ENCODE results near the gene RNF225. TPM values are rescaled to one million over a fixed set of nuclear protein-coding genes. Genes with fewer than 3 reads are reported as not detected.
"Not testable (repeated sequence)": the region's sequence is repeated elsewhere in the genome, so short reads cannot be mapped to it uniquely, and the experiment has no call there.

Gene RNF225
- polyA plus RNA-seq, 4 donors = not detected

DNA sequence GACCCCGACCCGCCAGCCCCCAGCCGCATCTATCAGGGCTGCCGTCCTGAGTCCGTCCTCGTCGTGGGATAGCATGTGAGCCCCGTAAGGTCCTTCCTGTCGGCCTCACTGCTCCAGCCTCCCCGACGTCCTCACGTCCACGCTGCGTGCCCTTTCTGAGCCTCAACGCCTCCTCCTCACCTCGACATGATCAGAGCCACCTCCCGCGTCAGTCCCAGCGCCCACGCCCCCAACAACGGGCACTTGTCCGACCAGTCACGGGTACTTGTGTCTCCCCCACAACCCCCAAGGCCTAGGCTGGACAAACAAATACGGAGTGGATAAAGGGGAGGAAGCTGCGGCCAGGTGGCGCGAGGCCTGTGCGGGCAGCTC, 33.6 kb upstream of the RNF225 start:
- DNase-seq (ENCODE audit: low read depth in 4 of 4, low spot score in 3 of 4) = peak in 1 of 4 donors; percentile 38

DNA sequence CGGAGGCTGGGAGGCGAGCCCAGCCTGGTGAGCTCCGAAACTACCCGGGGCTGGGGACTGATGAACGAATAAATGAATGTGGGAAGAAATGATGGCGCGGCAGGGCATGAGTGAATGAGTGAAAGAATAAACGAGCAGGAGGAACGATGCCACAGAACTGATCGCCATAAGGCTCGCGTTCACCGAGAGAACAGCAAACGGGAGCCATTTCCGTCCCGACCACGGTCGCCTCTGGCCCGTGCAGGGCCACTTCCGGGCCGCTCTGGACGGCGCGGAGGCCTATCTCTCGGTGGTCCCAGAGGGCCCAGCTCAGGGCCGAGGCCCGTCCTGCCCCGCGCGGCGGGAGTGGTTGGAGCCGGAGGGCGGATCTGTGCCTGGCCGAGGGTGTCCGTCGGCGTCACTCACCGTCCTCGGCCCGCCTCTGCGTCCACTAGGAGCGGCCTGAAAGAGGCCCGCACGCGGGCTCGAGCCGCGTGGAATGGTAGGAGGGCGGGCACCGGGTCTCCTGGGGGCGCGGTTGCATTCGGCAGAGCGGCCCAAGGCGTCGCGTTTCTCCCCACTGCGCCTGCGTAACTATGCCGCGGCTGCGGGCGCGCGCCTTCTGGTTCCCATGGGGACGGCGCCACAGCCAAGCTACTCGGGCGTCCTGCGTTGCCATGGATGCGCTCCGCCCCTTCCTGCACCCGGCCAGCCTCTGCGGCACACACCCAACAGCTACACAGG, 33.0 kb upstream of the RNF225 start, which contains the start of gene ZNF497:
ZNF497 (minus strand) TSS at position 480 of the 723 bp plus-strand sequence. CDS start 5,116 bp downstream, outside the sequence.
- DNase-seq (ENCODE audit: low read depth in 4 of 4, low spot score in 3 of 4) = peak; percentile 89 to 93 (median 90)

DNA sequence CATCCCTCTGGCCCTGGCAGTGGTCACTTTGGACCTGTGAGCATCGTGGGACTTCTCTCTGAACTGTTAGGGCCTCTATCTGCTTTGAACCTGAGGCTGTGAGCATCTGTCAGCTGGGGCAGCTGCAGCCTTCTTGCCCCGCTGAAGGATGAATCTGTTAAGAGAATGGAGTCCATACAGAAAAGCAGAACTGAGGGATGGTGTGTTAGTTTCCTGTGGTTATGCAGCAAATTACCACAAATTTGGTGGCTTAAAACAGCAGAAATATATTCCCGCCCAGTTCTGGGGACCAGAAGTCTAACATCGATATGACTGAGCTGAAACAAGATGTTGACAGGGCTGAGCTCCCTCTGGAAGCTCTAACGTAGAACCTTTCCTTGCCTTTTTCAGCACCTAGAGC, 31.3 kb upstream of the RNF225 start:
- no peak for DNase-seq (ENCODE audit: low read depth in 4 of 4, low spot score in 3 of 4)

DNA sequence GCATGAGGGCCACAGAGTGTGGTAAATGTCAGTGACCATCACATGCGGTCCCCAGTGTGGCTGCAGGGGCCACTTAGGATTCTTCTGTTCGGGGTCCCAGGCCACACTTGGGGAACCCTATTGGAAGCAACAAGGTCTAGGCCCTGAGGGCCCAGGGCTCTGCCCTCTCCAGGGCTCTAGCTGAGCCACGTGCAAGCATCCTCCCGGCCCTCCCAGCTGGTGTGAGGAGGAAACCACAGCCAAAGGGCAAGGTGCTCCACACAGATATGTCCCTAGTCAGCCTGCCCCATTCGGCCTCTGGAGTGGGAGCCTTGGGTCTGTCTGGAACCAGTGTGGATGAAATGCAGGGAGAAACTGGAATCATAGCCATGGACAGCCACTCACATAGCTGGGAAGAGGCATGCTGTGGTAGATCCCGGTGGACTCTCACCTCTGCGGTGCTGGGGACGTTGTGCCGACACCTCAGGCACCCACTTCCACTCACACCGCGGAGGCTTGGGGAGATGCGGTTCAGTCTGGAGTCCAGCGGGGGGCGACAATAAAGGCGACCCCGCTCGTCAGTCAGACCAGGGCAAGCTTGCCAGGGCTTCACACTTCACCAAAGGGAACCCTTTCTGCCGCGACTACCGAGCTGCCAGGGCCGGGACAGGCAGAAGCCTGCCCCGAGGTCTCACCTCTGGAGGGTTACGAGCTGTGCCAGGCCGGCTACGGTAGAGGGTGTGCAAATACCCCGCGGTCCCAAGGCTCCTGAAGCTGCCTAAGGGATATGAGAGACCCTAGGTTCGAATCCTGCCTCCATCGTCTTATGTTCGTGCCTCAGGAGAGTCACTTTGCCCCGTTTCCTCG, 28.6 kb upstream of the RNF225 start:
- no peak for DNase-seq (ENCODE audit: low read depth in 4 of 4, low spot score in 3 of 4)

DNA sequence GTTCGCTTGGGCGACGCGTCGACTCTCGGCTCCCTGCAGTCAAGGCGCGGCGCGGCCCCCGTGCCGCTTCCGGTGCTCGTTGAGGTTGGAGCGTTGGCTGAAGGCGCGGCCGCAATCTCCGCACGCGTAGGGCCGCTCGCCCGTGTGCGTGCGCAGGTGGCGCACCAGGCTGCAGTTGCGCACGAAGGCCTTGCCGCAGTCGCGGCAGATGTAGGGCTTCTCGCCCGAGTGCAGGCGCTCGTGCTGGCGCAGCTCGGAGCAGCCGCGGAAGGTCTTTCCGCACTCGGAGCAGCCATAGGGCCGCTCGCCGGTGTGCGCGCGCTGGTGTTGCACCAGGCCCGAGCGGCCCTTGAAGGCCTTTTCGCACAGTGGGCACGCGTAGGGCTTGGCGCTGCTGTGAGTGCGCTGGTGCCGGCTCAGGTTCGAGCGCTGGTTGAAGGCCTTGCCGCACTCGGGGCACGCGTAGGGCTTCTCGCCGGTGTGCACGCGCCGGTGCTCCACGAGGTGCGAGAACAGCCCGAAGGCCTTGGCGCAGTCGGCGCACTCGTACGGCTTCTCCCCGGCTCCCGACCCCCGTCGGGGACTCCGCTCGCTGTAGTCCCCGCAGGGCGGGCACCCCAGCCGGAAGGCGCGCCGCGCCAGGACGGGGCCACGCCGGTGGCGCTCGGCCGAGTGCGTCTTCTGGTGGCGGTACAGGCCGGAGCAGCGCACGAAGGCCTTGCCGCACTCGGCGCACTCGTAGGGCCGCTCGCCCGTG, 27.6 kb upstream of the RNF225 start:
- no peak for DNase-seq (ENCODE audit: low read depth in 4 of 4, low spot score in 3 of 4)

DNA sequence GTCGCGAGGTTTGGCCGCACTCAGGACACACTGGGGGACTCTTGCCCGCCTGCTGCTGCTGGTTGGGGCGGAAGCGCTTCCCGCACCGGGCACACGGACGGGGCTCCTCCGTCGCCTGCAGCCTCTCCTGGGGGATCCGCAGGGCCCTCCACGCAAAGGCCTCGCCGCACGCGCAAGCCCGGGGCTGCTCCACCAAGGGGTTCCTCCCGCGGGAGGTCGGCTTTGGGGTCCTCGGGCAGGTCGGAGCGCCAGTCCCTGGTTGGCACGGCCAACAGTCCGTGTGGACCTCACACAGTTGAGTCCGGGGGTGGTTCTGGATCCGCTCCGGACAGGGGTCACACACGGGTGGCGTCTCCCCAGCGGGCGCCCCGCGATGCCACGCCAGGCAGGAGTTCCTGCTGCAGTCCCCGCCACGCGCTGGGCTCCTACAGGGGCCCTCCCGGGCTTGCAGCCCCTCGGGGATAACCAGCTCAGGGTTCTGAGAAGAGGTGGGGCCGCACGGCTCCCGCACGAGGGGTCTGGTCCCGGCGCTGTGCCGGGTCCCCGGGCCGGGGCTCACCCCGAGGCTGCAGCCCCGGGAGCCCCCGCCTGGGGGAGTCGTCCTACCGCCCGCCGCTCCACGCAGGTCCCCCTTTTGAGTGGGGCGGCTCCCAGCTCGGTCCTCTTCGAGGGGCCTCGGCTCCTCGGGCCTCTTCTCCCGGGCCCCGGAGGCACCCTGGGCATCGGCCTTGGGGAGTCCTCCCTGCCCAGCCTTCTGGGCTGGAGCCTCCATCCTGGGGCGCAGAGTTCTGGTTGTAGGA, 26.7 kb upstream of the RNF225 start:
- no peak for DNase-seq (ENCODE audit: low read depth in 4 of 4, low spot score in 3 of 4)

DNA sequence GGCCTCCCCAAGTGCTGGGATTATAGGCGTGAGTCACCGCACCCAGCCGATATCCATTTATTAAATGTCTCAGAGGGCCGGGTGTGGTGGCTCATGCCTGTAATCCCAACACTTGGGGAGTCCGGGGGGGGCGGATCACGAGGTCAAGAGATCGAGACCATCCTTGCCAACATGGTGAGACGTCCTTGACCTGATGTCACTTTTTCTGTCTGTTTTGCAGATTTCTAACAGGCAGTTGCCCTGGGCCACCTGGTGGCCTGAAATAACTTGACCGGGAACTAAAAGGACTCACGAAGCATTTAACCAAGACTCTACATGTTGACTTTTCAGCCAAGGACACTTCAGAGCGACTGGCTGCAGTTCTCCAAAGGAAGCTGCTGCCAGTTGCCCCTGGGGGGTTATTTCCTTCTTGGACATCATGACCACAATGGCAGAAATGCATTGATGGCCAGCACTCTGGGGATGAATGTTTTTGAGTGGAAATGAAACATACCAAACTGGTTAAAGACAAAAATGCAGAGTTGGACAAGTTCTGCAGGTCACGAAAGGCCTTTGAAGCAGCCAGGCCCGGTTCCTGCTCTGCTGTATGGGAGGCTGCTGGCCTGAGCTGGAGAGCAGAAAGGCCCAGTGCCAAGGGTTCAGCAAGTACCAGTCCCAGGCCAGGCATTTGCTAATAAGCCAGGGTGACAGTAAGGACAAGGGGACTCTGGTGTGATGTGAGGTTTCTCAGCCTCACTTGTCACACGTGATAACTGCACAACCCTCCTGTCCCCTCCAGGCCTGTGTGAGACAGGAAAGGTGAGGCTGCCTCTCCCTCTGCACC, 22.9 kb upstream of the RNF225 start:
- DNase-seq (ENCODE audit: low read depth in 4 of 4, low spot score in 3 of 4) = no peak

DNA sequence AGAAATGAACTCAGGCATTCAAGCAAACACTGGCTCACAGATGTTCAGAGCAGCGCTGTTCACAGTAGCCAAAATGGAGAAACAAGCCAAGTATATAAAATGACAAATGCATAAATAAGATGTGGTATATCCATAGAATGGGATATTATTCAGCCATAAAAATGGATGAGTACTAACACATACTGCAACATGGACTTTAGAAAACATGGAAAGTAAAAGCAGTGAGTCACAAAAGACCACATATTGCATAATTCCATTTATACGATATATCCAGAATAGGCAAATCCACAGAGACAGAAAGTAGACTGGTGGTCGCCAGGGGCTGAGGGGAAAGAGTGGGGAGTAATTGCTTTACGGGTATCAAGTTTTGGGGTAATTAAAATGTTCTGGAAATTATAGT, 21.3 kb upstream of the RNF225 start:
- no peak for DNase-seq (ENCODE audit: low read depth in 4 of 4, low spot score in 3 of 4)

DNA sequence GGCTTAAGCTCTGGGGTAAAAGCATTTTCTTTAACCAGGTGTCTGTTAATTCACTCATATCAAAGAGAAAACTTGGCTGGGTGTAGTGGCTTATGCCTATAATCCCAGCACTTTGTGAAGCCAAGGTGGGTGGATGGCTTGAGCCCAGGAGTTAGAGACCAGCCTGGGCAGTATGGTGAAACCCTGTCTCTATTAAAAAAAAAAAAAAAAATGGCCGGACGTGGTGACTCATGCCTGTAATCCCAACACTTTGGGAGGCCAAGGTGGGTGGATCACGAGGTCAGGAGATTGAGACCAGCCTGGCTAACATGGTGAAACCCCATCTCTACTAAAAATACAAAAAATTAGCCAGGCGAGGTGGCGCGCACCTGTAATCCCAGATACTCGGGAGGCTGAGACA, 18.7 kb upstream of the RNF225 start:
- DNase-seq (ENCODE audit: low read depth in 4 of 4, low spot score in 3 of 4) = not testable (repeated sequence)

DNA sequence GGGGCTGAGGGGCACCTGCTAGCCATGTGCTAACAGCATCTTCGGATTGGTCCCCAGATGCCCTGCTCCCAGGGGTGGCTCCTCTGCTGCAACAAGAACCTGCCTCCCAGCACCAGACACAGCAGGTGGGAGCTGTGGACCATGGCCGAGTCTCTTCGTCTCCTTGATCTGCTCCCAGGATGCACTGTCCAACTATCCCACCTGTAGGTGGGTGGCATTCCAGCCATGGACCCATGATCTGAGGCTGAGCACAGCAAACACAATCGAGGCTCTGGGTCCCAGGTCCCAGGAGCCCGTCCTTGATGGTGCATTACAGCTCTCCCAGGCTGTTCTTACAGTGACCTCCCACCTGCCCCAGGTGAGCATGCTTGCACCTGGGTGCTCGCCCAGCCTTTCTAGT, 16.2 kb upstream of the RNF225 start:
- no peak for DNase-seq (ENCODE audit: low read depth in 4 of 4, low spot score in 3 of 4)

DNA sequence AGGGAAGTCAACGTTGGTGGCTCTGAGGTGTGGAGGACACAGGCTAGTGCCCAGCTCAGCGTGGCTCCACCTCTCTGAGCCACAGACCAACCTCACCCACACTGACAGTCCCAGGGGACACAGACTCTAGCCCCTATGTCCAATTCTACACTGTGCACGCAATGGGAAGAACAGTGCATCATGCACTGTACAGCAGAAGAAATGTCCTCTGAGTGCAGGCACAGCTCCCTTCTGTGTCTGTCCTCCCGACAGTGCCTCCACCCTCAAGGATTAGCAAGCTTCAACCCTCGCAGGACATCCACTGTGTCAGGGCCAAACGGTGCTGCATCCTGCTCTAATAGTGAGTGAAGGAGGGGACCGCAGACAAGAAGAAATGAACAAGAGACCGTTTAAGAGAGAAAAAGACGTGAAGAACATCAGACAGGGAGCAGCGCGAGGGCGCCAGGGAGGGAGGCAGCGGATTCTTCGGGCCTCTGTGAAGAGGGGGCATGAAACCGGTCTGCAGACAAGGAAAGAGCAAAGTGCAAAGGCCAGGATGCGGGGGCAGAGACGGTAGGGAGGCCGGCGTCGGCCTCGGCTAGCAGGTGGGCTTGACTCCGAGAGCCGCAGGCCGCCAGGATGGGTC, 15.3 kb upstream of the RNF225 start:
- DNase-seq (ENCODE audit: low read depth in 4 of 4, low spot score in 3 of 4) = no peak

DNA sequence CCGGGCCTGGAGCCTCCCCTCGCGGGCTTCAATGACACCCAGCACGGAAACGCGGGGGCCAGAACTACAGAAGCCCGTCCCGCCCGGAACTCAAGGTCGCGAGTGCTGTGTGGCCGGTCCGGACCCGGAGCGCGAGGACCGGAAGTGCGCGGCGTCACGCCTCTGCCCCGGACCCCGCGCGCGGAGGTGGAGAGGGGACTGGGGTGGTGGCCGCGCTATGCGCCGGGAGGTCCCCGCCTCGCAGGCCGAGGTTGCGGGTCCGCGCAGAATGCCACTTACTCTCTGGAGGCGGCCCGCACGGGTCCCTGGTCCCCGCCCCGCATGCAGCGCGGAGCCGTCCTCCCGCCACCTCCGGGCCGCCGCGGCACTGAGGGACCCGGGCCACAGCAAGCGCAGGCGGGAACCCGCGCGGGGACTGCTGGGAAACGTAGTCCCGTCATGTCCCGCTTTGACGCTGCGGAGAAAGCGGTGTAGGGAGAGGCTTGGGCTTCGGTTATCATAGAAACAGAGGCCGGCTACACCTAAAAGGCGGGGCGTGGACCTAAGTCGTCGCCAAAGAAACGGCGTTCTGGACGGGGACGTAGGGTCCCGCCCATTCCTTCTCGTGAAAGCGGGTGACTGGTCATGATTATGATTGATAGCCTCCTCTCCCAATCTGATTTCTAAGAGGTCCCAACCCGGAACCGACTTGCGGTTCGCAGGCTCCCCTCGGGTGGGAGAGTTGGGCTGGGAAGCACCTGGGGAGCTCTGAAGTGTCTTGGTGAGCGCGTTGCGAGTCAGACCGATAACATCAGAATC, 14.6 kb upstream of the RNF225 start, which contains the start of gene ZNF837:
ZNF837 (minus strand) TSS at position 369 of the 798 bp plus-strand sequence. CDS start 11,698 bp downstream, outside the sequence.
- peak; percentile 99 to 100 (median 100) for DNase-seq (ENCODE audit: low read depth in 4 of 4, low spot score in 3 of 4)

DNA sequence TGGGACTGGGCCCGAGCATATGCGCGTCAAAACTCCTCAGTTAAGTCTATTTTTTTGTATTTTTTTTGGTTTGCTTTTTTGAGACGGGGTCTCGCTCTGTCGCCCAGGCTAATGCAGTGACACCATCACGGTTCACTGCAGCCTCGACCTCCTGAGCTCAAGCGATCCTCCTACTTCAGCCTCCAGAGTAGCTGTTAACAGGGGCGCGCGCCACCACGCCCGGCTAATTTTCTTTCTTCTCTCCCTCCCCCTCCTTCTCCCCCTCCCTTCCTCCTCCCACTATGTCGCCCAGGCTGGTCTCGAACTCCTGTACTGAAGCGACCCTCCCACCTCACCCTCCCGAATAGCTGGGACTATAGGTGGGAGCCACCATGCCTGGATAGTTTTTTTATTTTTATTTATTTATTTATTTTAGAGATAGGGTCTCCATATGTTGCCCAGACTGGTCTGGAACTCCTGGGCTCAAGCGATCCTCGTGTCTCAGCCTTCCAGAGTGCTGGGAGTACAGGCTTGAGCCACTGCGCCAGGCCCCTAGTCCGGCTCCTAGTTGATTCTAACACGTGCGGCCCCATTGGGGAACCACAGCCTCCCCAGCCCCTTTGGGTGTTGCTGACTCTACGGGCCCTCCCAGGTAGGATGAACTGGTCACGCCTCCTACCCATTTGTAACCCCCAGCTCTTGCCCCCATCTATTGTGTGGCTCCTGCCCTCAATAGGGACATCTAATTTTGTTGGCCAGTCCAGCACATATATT, 13.8 kb upstream of the RNF225 start:
- DNase-seq (ENCODE audit: low read depth in 4 of 4, low spot score in 3 of 4) = no peak

DNA sequence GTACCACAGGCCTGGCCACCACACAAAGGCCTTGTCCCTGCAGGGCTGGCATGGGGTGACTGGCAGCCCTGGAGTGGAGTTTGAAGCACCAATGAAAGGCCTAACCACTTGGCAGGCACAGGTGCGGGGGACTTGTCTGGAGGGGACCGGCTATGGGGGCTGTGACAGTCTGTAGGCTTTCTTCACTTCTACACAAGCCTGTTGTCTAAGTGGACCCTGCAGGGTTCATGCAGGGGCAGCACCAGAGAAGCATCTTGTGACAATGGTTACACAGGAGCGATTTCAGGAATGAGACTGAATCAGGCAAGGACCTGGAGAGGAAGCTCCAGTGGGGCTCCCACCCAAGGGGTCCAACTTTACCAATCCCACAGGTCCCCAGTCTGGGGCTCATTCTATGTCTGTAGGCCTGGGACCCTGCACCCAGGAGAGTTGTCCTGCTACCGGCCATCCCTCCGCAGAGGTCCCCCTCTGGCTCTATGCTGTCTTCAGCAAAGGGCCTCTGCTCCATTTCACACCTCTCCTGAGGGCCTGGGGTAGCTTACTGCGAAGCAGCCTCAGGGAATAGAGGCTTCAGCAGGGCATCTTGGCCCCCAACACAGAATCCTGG, 12.4 kb upstream of the RNF225 start:
- DNase-seq (ENCODE audit: low read depth in 4 of 4, low spot score in 3 of 4) = no peak

DNA sequence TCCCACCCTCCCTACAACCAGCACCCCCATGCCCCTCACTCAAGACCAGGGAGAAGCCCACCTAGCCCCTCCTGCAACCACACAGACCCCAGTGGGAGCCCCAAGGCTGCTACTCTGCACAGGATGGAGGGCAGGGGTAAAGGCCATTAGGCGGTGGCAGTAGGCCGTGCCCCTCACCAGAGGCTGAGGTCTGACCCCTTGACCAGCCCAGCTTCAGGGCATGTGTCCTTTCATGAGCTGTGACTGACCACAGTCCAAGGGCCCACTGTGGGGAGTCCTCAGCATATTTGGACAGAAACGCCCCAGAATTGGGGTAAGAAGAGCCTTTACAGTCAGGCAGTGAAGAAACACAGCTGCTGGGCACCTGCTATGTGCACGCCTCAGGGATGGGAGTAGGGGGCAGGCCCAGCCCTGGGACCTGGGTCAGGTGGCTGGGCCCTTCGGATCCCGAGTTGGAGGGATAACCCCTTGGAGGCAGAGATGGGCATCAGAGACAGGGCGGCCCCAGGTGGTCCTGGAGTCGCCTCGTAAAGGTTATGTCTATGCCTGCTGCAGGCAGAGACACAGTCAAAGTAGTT, 10.1 kb upstream of the RNF225 start:
- no peak for DNase-seq (ENCODE audit: low read depth in 4 of 4, low spot score in 3 of 4)

DNA sequence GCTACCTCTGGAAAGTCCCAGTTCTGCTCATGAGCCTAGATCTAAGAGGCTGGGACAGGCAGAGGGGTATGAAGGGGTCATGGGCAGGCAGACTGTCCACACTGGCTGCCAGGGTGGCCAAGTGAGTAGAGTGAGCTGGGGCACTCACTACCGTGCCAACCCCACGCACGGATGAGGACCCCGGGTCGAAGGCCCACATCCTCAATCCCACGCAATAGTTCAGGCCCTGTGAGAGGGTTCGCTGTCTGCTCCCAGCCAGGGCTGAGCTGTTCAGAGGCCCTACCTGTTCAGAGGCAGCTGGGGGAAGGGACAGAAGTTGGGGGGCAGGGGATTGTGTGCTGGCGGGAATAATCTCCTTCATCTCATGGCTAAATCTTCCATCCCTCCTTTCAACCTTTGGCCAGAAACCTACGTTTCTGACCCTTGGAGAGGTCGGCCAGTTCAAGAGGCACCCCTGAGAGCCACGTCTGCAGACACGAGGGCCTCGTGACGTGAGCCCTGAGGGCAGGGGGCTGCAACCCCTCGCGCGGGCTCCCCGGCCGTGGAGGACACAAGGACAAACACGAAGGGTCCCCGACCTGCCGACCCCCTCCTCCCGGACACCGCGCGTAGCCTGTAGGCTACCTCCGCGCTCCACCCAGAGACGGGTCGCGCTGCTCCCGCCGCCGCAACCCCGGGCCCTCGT, 9.4 kb upstream of the RNF225 start:
- DNase-seq (ENCODE audit: low read depth in 4 of 4, low spot score in 3 of 4) = no peak

All from left renal pelvis (tissue), 4 donors.